ENCODE results near the gene REEP1.
A peak's percentile ranks its signal among the peaks of the same experiment; 100 is the strongest.

REEP1 gene

GRCh38 chr2:86368161-86368824 is 30.9 kb upstream of the REEP1 start:
- no peaks in the 10 kb centered on the region for H3K27me3 ChIP-seq (ENCODE audit: insufficient read depth, low read depth, severe bottlenecking)
- H3K36me3 ChIP-seq: no peaks in the 10 kb centered on the region
- H3K27ac ChIP-seq: no peak overlapping the region
- peak overlapping the region; percentile 8; the same call in 1 of the 2 replicates for H3K4me3 ChIP-seq (ENCODE audit: low read depth, low read length)
- peak; percentile 63 for TF ChIP-seq CTCF (IDR thresholded peaks at IDR 0.05; ENCODE audit: low read depth, low read length)
- peak; percentile 58 for DNase-seq
- peaks cover 5% of the 10 kb centered on the region for H3K9me3 ChIP-seq (ENCODE audit: severe bottlenecking)

GRCh38 chr2:86367499-86367777 is 30.0 kb upstream of the REEP1 start:
- Histone ChIP-seq H3K27ac (no peak overlapping the region), H3K9me3 (ENCODE audit: severe bottlenecking) (peaks cover 5% of the 10 kb centered on the region), H3K27me3 (ENCODE audit: insufficient read depth, low read depth, severe bottlenecking) (no peaks in the 10 kb centered on the region), H3K4me3 (ENCODE audit: low read depth, low read length) (no peak overlapping the region), H3K36me3 (no peaks in the 10 kb centered on the region)
- DNase-seq: no peak
- TF ChIP-seq CTCF (IDR thresholded peaks at IDR 0.05; ENCODE audit: low read depth, low read length): no peak

- Histone ChIP-seq H3K9me3 (ENCODE audit: severe bottlenecking) (peaks cover 5% of the 10 kb centered on the region), H3K4me3 (ENCODE audit: low read depth, low read length) (no peak overlapping the region), H3K27me3 (ENCODE audit: insufficient read depth, low read depth, severe bottlenecking) (no peaks in the 10 kb centered on the region), H3K27ac (no peak overlapping the region), H3K36me3 (no peaks in the 10 kb centered on the region)
- TF ChIP-seq CTCF (IDR thresholded peaks at IDR 0.05; ENCODE audit: low read depth, low read length): no peak
- no peak for DNase-seq
These were observed 29.4 kb upstream of the REEP1 start for GRCh38 chr2:86366651-86367498.

- Histone ChIP-seq H3K9me3 (ENCODE audit: severe bottlenecking) (no peaks in the 10 kb centered on the region), H3K27ac (no peak overlapping the region), H3K27me3 (ENCODE audit: insufficient read depth, low read depth, severe bottlenecking) (no peaks in the 10 kb centered on the region), H3K36me3 (no peaks in the 10 kb centered on the region), H3K4me3 (ENCODE audit: low read depth, low read length) (no peak overlapping the region)
- no peak for TF ChIP-seq CTCF (IDR thresholded peaks at IDR 0.05; ENCODE audit: low read depth, low read length)
- DNase-seq: no peak
These were observed 27.5 kb upstream of the REEP1 start for GRCh38 chr2:86364894-86365293.

- H3K9me3 ChIP-seq (ENCODE audit: severe bottlenecking): no peaks in the 10 kb centered on the region
- no peaks in the 10 kb centered on the region for H3K36me3 ChIP-seq
- no peaks in the 10 kb centered on the region for H3K27me3 ChIP-seq (ENCODE audit: insufficient read depth, low read depth, severe bottlenecking)
- peak overlapping the region; percentile 80 for H3K27ac ChIP-seq
- peak; percentile 63 for DNase-seq
- H3K4me3 ChIP-seq (ENCODE audit: low read depth, low read length): peak overlapping the region; percentile 11
- TF ChIP-seq CTCF (IDR thresholded peaks at IDR 0.05; ENCODE audit: low read depth, low read length): no peak
These were observed 23.4 kb upstream of the REEP1 start for GRCh38 chr2:86360776-86361175.

Measured in WERI-Rb-1 (cell line).